GM23338 (cell line): Measurements from ENCODE around the gene TTC31. TPM values are rescaled to one million over a fixed set of nuclear protein-coding genes. Genes with fewer than 3 reads are reported as not detected.

ENCODE experiments used
- ATAC-seq: fragments of 200-7000 bp; cut with Tn5 transposase; 3 replicates; pipeline ENCODE4 v1.9.1; 2020
- DNase-seq: peaks from one replicate; pipeline ENCODE4 v3.0.0-alpha.2; 2015; ENCODE audit warnings: low spot score
- H2AFZ ChIP-seq: fragments of 200-600 bp; sonication (generic); 2 replicates; pipeline ENCODE4 v1.8.0; 2016; ENCODE audit warnings: antibody characterized with exemption, mild to moderate bottlenecking, moderate library complexity
- H3F3A ChIP-seq: fragments of 200-600 bp; sonication (generic); replicated peaks from 2 replicates; pipeline ENCODE4 v1.8.0; 2017; ENCODE audit warnings: antibody characterized with exemption, mixed run types, low read depth
- H3K27ac ChIP-seq: fragments of 200-600 bp; sonication (generic); 2 replicates; pipeline ENCODE4 v1.6.1; 2016; ENCODE audit warnings: low read depth
- H3K27me3 ChIP-seq: fragments of 200-600 bp; sonication (generic); 2 replicates; pipeline ENCODE4 v1.8.0; 2016; ENCODE audit warnings: mild to moderate bottlenecking, mixed run types, moderate library complexity; ENCODE audit not compliant: insufficient read depth
- H3K36me3 ChIP-seq: fragments of 200-600 bp; sonication (generic); 2 replicates; pipeline ENCODE4 v1.8.0; 2016; ENCODE audit warnings: mild to moderate bottlenecking; ENCODE audit not compliant: insufficient read depth
- H3K4me1 ChIP-seq: fragments of 200-600 bp; sonication (generic); 2 replicates; pipeline ENCODE4 v1.8.0; 2016; ENCODE audit warnings: mild to moderate bottlenecking, moderate library complexity; ENCODE audit not compliant: insufficient read depth
- H3K4me2 ChIP-seq: fragments of 200-600 bp; sonication (generic); 2 replicates; pipeline ENCODE4 v1.7.1; 2017; ENCODE audit warnings: mixed run types
- H3K4me3 ChIP-seq: fragments of 200-600 bp; sonication (generic); 2 replicates; pipeline ENCODE4 v1.6.1; 2016; ENCODE audit warnings: mixed run types
- H3K79me2 ChIP-seq: fragments of 200-600 bp; sonication (generic); replicated peaks from 2 replicates; pipeline ENCODE4 v1.8.0; 2017; ENCODE audit warnings: mild to moderate bottlenecking; ENCODE audit not compliant: insufficient read depth
- H3K9me2 ChIP-seq: fragments of 200-600 bp; sonication (generic); 2 replicates; pipeline ENCODE4 v1.8.0; 2017; ENCODE audit not compliant: insufficient read depth
- H4K20me1 ChIP-seq: fragments of 200-600 bp; sonication (generic); replicated peaks from 2 replicates; pipeline ENCODE4 v1.8.0; 2017; ENCODE audit warnings: mild to moderate bottlenecking; ENCODE audit not compliant: insufficient read depth
- H3K27ac Mint-ChIP-seq: 2 replicates; pipeline ENCODE4 v1.8.0; 2020; ENCODE audit warnings: inconsistent platforms, mild to moderate bottlenecking, moderate library complexity, mixed read lengths
- H3K27me3 Mint-ChIP-seq: 3 replicates; pipeline ENCODE4 v1.8.0; 2022; ENCODE audit warnings: low read depth, mild to moderate bottlenecking, moderate library complexity, mixed read lengths, inconsistent platforms; ENCODE audit not compliant: insufficient read depth, poor library complexity
- H3K36me3 Mint-ChIP-seq: 3 replicates; pipeline ENCODE4 v1.8.0; 2021; ENCODE audit warnings: low read depth, mild to moderate bottlenecking, inconsistent platforms, moderate library complexity, mixed read lengths
- H3K4me1 Mint-ChIP-seq: 3 replicates; pipeline ENCODE4 v1.8.0; 2020; ENCODE audit warnings: mild to moderate bottlenecking, inconsistent platforms, mixed read lengths
- H3K4me3 Mint-ChIP-seq: 3 replicates; pipeline ENCODE4 v1.8.0; 2021; ENCODE audit warnings: moderate library complexity, mild to moderate bottlenecking, inconsistent platforms, mixed read lengths
- H3K9me3 Mint-ChIP-seq: 3 replicates; pipeline ENCODE4 v1.8.0; 2020; ENCODE audit warnings: moderate library complexity, mild to moderate bottlenecking, inconsistent platforms, mixed read lengths
- CREB1 ChIP-seq: fragments of 250-450 bp; sonication (Bioruptor Pico); IDR thresholded peaks from 2 replicates; pipeline ENCODE4 v1.5.0; 2020; ENCODE audit warnings: low read depth, mild to moderate bottlenecking, moderate library complexity
- EZH2phosphoT487 ChIP-seq: fragments of 200-600 bp; sonication (generic); IDR thresholded peaks from one replicate; pipeline ENCODE4 v1.8.1; 2018; ENCODE audit warnings: antibody characterized with exemption; ENCODE audit not compliant: unreplicated experiment
- POLR2AphosphoS5 ChIP-seq: IDR thresholded peaks from 2 replicates; pipeline ENCODE4 v1.6.1; 2016; ENCODE audit warnings: antibody characterized with exemption, low read depth
- ZNF114 ChIP-seq: fragments of 250-450 bp; sonication (Bioruptor Pico); IDR thresholded peaks from 2 replicates; pipeline ENCODE4 v1.5.0; 2020; ENCODE audit warnings: mild to moderate bottlenecking, moderate library complexity
- ZNF331 ChIP-seq: fragments of 250-450 bp; sonication (Bioruptor Pico); IDR thresholded peaks from 2 replicates; pipeline ENCODE4 v1.5.0; 2020; ENCODE audit warnings: low read depth, mild to moderate bottlenecking, moderate library complexity
- ZNF462 ChIP-seq: fragments of 250-450 bp; sonication (Bioruptor Pico); IDR thresholded peaks from 2 replicates; pipeline ENCODE4 v1.5.0; 2020; ENCODE audit warnings: mild to moderate bottlenecking, moderate library complexity
- polyA plus RNA-seq: library from polyadenylated mRNA; unstranded; fragments of >200 nt; fragmentation: Nextera tagmentation; extraction: Ambion mirVana; gene quantifications from 2 replicates; pipeline ENCODE4 v1.2.1, GENCODE V29; 2016
- total RNA-seq: library from RNA; depleted of rRNA; stranded (reverse); fragments of >200 nt; shearing (Covaris generic); gene quantifications from 2 replicates; pipeline ENCODE4 v1.2.3, GENCODE V29; 2014
- TF ChIP-seq, protein P1 (sequence below), 2 experiments: fragments of 200-600 bp in 1 of 2; sonication (generic) in 1 of 2; conservative IDR thresholded peaks; 2 replicates each; pipeline versions ENCODE4 v1.5.1 to v1.6.1; 2016 to 2017; ENCODE audit warnings: antibody characterized with exemption in 2 of 2, low read depth in 2 of 2, mild to moderate bottlenecking in 2 of 2, moderate library complexity in 1 of 2
- TF ChIP-seq, protein P2 (sequence below): IDR thresholded peaks from one replicate; pipeline ENCODE4 v1.6.1; 2018; ENCODE audit warnings: antibody characterized with exemption; ENCODE audit not compliant: unreplicated experiment
- TF ChIP-seq, protein P3 (sequence below): IDR thresholded peaks from 2 replicates; pipeline ENCODE4 v1.6.1; 2016; ENCODE audit warnings: antibody characterized with exemption

TTC31 gene
- total and polyA plus RNA-seq, 2 experiments from 2014 or later = 15.8 to 29.2 TPM

GRCh38 chr2:74488643-74489481, 6.0 kb downstream of the TTC31 start:
- H4K20me1 ChIP-seq = no peaks in the 10 kb centered on the region
- no peak overlapping the region for H2AFZ ChIP-seq
- H3K36me3 Mint-ChIP-seq = peaks cover 50% of the 10 kb centered on the region
- H3K4me1 Mint-ChIP-seq = no peaks in the 10 kb centered on the region; the same call in 2 of the 3 replicates
- H3K27ac ChIP-seq = no peak overlapping the region
- no peak overlapping the region for H3K4me2 ChIP-seq
- peaks cover 5% of the 10 kb centered on the region; the same call in 1 of the 2 replicates for H3K36me3 ChIP-seq
- H3F3A ChIP-seq = no peaks in the 10 kb centered on the region
- no peak overlapping the region for H3K27ac Mint-ChIP-seq
- no peaks in the 10 kb centered on the region; the same call in 2 of the 3 replicates for H3K9me3 Mint-ChIP-seq
- H3K9me2 ChIP-seq = no peaks in the 10 kb centered on the region
- no peak for TF ChIP-seq CREB1
- TF ChIP-seq, protein P1, sequence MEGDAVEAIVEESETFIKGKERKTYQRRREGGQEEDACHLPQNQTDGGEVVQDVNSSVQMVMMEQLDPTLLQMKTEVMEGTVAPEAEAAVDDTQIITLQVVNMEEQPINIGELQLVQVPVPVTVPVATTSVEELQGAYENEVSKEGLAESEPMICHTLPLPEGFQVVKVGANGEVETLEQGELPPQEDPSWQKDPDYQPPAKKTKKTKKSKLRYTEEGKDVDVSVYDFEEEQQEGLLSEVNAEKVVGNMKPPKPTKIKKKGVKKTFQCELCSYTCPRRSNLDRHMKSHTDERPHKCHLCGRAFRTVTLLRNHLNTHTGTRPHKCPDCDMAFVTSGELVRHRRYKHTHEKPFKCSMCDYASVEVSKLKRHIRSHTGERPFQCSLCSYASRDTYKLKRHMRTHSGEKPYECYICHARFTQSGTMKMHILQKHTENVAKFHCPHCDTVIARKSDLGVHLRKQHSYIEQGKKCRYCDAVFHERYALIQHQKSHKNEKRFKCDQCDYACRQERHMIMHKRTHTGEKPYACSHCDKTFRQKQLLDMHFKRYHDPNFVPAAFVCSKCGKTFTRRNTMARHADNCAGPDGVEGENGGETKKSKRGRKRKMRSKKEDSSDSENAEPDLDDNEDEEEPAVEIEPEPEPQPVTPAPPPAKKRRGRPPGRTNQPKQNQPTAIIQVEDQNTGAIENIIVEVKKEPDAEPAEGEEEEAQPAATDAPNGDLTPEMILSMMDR (conservative IDR thresholded peaks at IDR 0.05; ENCODE audit: low read depth in 2 of 2) = no peak
- no peak for TF ChIP-seq EZH2phosphoT487
- TF ChIP-seq ZNF114 = no peak
- no peak for TF ChIP-seq ZNF331 (CRISPR knock-in tag)
- no peak for TF ChIP-seq POLR2AphosphoS5
- TF ChIP-seq, protein P2, sequence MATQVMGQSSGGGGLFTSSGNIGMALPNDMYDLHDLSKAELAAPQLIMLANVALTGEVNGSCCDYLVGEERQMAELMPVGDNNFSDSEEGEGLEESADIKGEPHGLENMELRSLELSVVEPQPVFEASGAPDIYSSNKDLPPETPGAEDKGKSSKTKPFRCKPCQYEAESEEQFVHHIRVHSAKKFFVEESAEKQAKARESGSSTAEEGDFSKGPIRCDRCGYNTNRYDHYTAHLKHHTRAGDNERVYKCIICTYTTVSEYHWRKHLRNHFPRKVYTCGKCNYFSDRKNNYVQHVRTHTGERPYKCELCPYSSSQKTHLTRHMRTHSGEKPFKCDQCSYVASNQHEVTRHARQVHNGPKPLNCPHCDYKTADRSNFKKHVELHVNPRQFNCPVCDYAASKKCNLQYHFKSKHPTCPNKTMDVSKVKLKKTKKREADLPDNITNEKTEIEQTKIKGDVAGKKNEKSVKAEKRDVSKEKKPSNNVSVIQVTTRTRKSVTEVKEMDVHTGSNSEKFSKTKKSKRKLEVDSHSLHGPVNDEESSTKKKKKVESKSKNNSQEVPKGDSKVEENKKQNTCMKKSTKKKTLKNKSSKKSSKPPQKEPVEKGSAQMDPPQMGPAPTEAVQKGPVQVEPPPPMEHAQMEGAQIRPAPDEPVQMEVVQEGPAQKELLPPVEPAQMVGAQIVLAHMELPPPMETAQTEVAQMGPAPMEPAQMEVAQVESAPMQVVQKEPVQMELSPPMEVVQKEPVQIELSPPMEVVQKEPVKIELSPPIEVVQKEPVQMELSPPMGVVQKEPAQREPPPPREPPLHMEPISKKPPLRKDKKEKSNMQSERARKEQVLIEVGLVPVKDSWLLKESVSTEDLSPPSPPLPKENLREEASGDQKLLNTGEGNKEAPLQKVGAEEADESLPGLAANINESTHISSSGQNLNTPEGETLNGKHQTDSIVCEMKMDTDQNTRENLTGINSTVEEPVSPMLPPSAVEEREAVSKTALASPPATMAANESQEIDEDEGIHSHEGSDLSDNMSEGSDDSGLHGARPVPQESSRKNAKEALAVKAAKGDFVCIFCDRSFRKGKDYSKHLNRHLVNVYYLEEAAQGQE = no peak
- TF ChIP-seq ZNF462 = no peak
- TF ChIP-seq, protein P3, sequence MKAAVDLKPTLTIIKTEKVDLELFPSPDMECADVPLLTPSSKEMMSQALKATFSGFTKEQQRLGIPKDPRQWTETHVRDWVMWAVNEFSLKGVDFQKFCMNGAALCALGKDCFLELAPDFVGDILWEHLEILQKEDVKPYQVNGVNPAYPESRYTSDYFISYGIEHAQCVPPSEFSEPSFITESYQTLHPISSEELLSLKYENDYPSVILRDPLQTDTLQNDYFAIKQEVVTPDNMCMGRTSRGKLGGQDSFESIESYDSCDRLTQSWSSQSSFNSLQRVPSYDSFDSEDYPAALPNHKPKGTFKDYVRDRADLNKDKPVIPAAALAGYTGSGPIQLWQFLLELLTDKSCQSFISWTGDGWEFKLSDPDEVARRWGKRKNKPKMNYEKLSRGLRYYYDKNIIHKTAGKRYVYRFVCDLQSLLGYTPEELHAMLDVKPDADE = no peak
- DNase-seq (no peak), ATAC-seq (no peak)
- H3K4me3 Mint-ChIP-seq = no peak overlapping the region
- H3K79me2 ChIP-seq = peaks cover 5% of the 10 kb centered on the region
- H3K4me1 ChIP-seq = no peaks in the 10 kb centered on the region
- peaks cover 6% of the 10 kb centered on the region for H3K27me3 Mint-ChIP-seq
- H3K4me3 ChIP-seq = no peak overlapping the region
- no peaks in the 10 kb centered on the region for H3K27me3 ChIP-seq
